IMR-90 (cell line): ENCODE results near the gene GRK5. TPM values are rescaled to one million over a fixed set of nuclear protein-coding genes. Genes with fewer than 3 reads are reported as not detected.

Experiments
- ATAC-seq: fragments of 200-7000 bp; cut with Tn5 transposase; 2 replicates; pipeline ENCODE4 v1.9.1; 2020; ENCODE audit warnings: low read depth, mild to moderate bottlenecking, moderate library complexity
- BruUV-seq: library from RNA; stranded (reverse); fragments of 400-500 nt; replicated peaks from 2 replicates; lab custom pipeline; 2021; lab: Mats Ljungman, UMichigan
- CTCF ChIA-PET: fragments of 300-600 bp; formaldehyde crosslinking; extraction: SDS; loops from one replicate; lab custom pipeline; 2021; ENCODE audit warnings: antibody characterized with exemption; lab: Yijun Ruan, JAX
- POLR2A ChIA-PET: fragments of 300-600 bp; sonication (Branson Sonifier 250); formaldehyde crosslinking; loops from one replicate; lab custom pipeline; 2022; ENCODE audit warnings: antibody characterized with exemption; ENCODE audit not compliant: unreplicated experiment; lab: Charles Lee
- DNase-seq: peaks from one replicate; pipeline ENCODE4 v3.0.0; 2013
- H2AFZ ChIP-seq: replicated peaks from 2 replicates; pipeline ENCODE3; 2013; ENCODE audit warnings: low read length, mild to moderate bottlenecking; ENCODE audit not compliant: poor library complexity
- H2AK5ac ChIP-seq: 2 replicates; pipeline ENCODE4 v1.6.1; 2013; ENCODE audit warnings: low read depth, low read length, inconsistent platforms
- H2AK9ac ChIP-seq: replicated peaks from 2 replicates; pipeline ENCODE3; 2013; ENCODE audit warnings: mild to moderate bottlenecking, low read depth, low read length, moderate library complexity; ENCODE audit not compliant: poor library complexity
- H2BK120ac ChIP-seq: 2 replicates; pipeline ENCODE4 v1.6.1; 2013; ENCODE audit warnings: low read depth, low read length, inconsistent platforms
- H2BK15ac ChIP-seq: 3 replicates; pipeline ENCODE4 v1.6.1; 2013; ENCODE audit warnings: low read depth, low read length, inconsistent platforms
- H2BK20ac ChIP-seq: 2 replicates; pipeline ENCODE4 v1.6.1; 2013; ENCODE audit warnings: low read depth, mild to moderate bottlenecking, inconsistent platforms, low read length, moderate library complexity
- H2BK5ac ChIP-seq: 2 replicates; pipeline ENCODE4 v1.6.1; 2013; ENCODE audit warnings: mild to moderate bottlenecking, low read depth, low read length, inconsistent platforms; ENCODE audit not compliant: poor library complexity, severe bottlenecking
- H3K14ac ChIP-seq: replicated peaks from 2 replicates; pipeline ENCODE4 v1.6.1; 2013; ENCODE audit warnings: low read depth, low read length, inconsistent platforms
- H3K18ac ChIP-seq: 2 replicates; pipeline ENCODE4 v1.6.1; 2013; ENCODE audit warnings: low read depth, low read length, control low read depth
- H3K23ac ChIP-seq: 2 replicates; pipeline ENCODE4 v1.6.1; 2013; ENCODE audit warnings: low read depth, low read length, inconsistent platforms
- H3K27ac ChIP-seq: 2 replicates; pipeline ENCODE4 v1.5.1; 2013; ENCODE audit warnings: mild to moderate bottlenecking, control low read depth, low read length; ENCODE audit not compliant: insufficient read depth
- H3K27me3 ChIP-seq: 2 replicates; pipeline ENCODE4 v1.6.1; 2013; ENCODE audit warnings: low read length; ENCODE audit not compliant: control insufficient read depth, insufficient read depth
- H3K36me3 ChIP-seq: 2 replicates; pipeline ENCODE4 v1.6.1; 2013; ENCODE audit warnings: low read length, mixed read lengths; ENCODE audit not compliant: control insufficient read depth, insufficient read depth
- H3K4ac ChIP-seq: 2 replicates; pipeline ENCODE4 v1.6.1; 2013; ENCODE audit warnings: low read depth, low read length, inconsistent platforms
- H3K4me1 ChIP-seq: 2 replicates; pipeline ENCODE4 v1.6.1; 2013; ENCODE audit warnings: low read length, mixed read lengths; ENCODE audit not compliant: control insufficient read depth, insufficient read depth
- H3K4me2 ChIP-seq: 2 replicates; pipeline ENCODE4 v1.6.1; 2013; ENCODE audit warnings: low read depth, mild to moderate bottlenecking, control low read depth, low read length, moderate library complexity
- H3K4me3 ChIP-seq: 2 replicates; pipeline ENCODE4 v1.5.1; 2013; ENCODE audit warnings: low read depth, mild to moderate bottlenecking, control low read depth, low read length, moderate library complexity; ENCODE audit not compliant: insufficient read depth
- H3K56ac ChIP-seq: 2 replicates; pipeline ENCODE4 v1.6.1; 2013; ENCODE audit warnings: low read length, inconsistent platforms; ENCODE audit not compliant: insufficient read depth; ENCODE audit errors: extremely low read depth
- H3K79me1 ChIP-seq, 2 experiments: 2 replicates each; pipeline ENCODE4 v1.6.1; 2013; ENCODE audit warnings: low read length in 2 of 2, inconsistent platforms in 1 of 2, low read depth in 1 of 2
- H3K9ac ChIP-seq: 2 replicates; pipeline ENCODE4 v1.6.1; 2013; ENCODE audit warnings: low read depth, low read length, control low read depth
- H3K9me1 ChIP-seq: 2 replicates; pipeline ENCODE4 v1.6.1; 2013; ENCODE audit warnings: low read length, inconsistent platforms; ENCODE audit not compliant: insufficient read depth
- H3K9me3 ChIP-seq: 2 replicates; pipeline ENCODE4 v1.6.1; 2013; ENCODE audit warnings: low read length; ENCODE audit not compliant: control insufficient read depth, insufficient read depth
- H4K20me1 ChIP-seq: 2 replicates; pipeline ENCODE4 v1.6.1; 2013; ENCODE audit warnings: low read length, inconsistent platforms; ENCODE audit not compliant: insufficient read depth
- H4K5ac ChIP-seq: 2 replicates; pipeline ENCODE4 v1.6.1; 2013; ENCODE audit warnings: mild to moderate bottlenecking, low read depth, low read length, control low read depth
- H4K8ac ChIP-seq, 2 experiments: 2 replicates each; pipeline ENCODE4 v1.6.1; 2013; ENCODE audit warnings: low read depth in 2 of 2, low read length in 2 of 2, control low read depth in 1 of 2, inconsistent platforms in 1 of 2
- H4K91ac ChIP-seq: 2 replicates; pipeline ENCODE4 v1.6.1; 2013; ENCODE audit warnings: low read depth, low read length, inconsistent platforms; ENCODE audit not compliant: insufficient read depth
- MAFK ChIP-seq: IDR thresholded peaks from 2 replicates; pipeline ENCODE4 v1.6.1; 2012; ENCODE audit warnings: low read depth, low read length, improper control_type of control experiment
- NFE2L2 ChIP-seq: fragments of 150-350 bp; IDR thresholded peaks from 2 replicates; pipeline ENCODE4 v1.6.1; 2016; ENCODE audit warnings: low read depth, mild to moderate bottlenecking, low read length
- POLR2A ChIP-seq: IDR thresholded peaks from 2 replicates; pipeline ENCODE4 v1.6.1; 2012; ENCODE audit warnings: mild to moderate bottlenecking, low read depth, low read length
- RCOR1 ChIP-seq: IDR thresholded peaks from 2 replicates; pipeline ENCODE4 v1.6.1; 2012; ENCODE audit warnings: mild to moderate bottlenecking, low read length, improper control_type of control experiment; ENCODE audit not compliant: insufficient replicate concordance
- WGBS, 2 experiments: methylation state at CpG; one replicate each; pipeline versions ENCODE4 v1.1.5 to v1.1.7; 2013; ENCODE audit warnings: missing lambda C conversion rate in 2 of 2; ENCODE audit not compliant: insufficient read length in 1 of 2; ENCODE audit errors: extremely low coverage in 2 of 2; 5-methylcytosine and 5-hydroxymethylcytosine counted together
- dilution Hi-C: fragments of 300-500 bp; cut with HindIII; formaldehyde crosslinking; loops from one replicate; pipeline ENCODE4 v1.14.3; 2018; ENCODE audit warnings: low sequenced_read_pairs; ENCODE audit not compliant: unreplicated experiment
- in situ Hi-C: fragments of 300-500 bp; cut with MboI; formaldehyde crosslinking; loops from 3 replicates; pipeline ENCODE4 v1.14.3; 2019; ENCODE audit warnings: low sequenced_read_pairs, inconsistent platforms, mixed read lengths
- intact Hi-C: fragments of 100-400 bp; cut with micrococcal nuclease; formaldehyde crosslinking; loops from 2 replicates; pipeline ENCODE4 v1.10.0; 2022
- polyA plus RNA-seq, 3 experiments: library from polyadenylated mRNA; depleted of rRNA; stranded (reverse); fragments of >200 nt; gene quantifications; 2 replicates each; pipeline ENCODE4 v1.2.3, GENCODE V29; 2012; ENCODE audit warnings: low replicate concordance in 1 of 3
- total RNA-seq: library from RNA; depleted of rRNA; stranded (reverse); fragments of >200 nt; gene quantifications from 2 replicates; pipeline ENCODE4 v1.2.3, GENCODE V29; 2012

GRK5 gene
- total and polyA plus RNA-seq, 2 of the 4 experiments (the other 2 are of a cell fraction): 12.9 to 16.3 TPM

DNA sequence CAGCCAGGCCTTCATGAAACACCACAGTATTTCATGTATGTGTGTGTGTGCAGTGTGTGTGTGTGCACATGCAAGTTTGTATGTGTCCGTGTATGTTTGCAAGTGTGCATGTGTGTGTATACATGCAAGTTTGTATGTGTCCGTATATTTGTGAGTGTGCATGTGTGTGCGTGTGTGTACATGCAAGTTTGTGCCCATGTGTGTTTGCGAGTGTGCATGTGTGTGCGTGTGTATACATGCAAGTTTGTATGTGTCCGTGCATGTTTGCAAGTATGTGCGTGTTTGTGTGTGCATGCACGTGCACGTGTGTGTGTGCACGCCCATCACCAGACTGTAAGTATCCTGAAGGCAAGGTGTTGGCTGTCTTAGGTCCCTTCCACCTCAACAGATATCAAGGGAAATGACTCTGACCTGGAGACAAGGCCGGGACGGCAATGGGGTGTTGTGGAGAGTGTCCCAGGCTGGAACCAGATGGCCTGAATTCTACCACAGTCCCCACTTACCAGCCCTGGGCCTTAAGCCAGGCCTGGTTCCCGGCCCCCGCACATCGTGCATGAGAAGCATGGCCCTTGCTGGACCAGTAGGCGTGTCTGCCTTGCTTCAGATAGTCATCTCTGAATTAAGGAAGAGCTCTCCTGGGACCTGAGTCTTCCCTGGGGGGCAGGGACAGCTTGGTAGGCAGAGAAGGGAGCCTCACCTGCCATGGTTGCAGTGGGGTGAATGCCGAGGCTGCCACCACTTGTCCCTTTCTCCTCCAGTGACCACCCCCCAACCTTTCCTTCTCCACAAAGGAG lies 140.0 kb downstream of the GRK5 start:
- no TSS peak for BruUV-seq
- no peak overlapping the region for H4K5ac ChIP-seq
- no peak overlapping the region for H2AFZ ChIP-seq
- intact Hi-C loops (no loop called here), dilution Hi-C loops (no loop called here), in situ Hi-C loops (no loop called here)
- H4K20me1 ChIP-seq: peaks cover 77% of the 10 kb centered on the region
- no peak overlapping the region for H3K4me3 ChIP-seq
- CTCF ChIA-PET: no interaction called here
- H3K9ac ChIP-seq: no peak overlapping the region
- no peak for DNase-seq
- H3K27me3 ChIP-seq: no peaks in the 10 kb centered on the region
- H3K9me3 ChIP-seq: peaks cover 4% of the 10 kb centered on the region; the same call in 1 of the 2 replicates
- TF ChIP-seq NFE2L2 (no peak), POLR2A (no peak), MAFK (no peak), RCOR1 (no peak)
- no peak overlapping the region for H3K4me2 ChIP-seq
- H2AK5ac ChIP-seq: peak overlapping the region; percentile 10; the same call in 1 of the 2 replicates
- H3K27ac ChIP-seq: no peak overlapping the region
- H3K23ac ChIP-seq: no peak overlapping the region
- no peak overlapping the region for H3K14ac ChIP-seq
- no peak overlapping the region for H2BK120ac ChIP-seq
- H3K79me1 ChIP-seq: peaks cover 44 to 85% of the 10 kb centered on the region in 2 experiments
- H2BK5ac ChIP-seq: no peak overlapping the region
- H3K56ac ChIP-seq: no peak overlapping the region
- no peak overlapping the region for H4K91ac ChIP-seq
- H3K4ac ChIP-seq: no peak overlapping the region
- peaks cover 49% of the 10 kb centered on the region for H3K36me3 ChIP-seq
- H3K9me1 ChIP-seq: peaks cover 19% of the 10 kb centered on the region
- POLR2A ChIA-PET: no interaction called here
- H4K8ac ChIP-seq: no peak overlapping the region
- 100% methylated on average over 1 of the region's 17 CpGs; no CpG with 5 or more reads in 1 of the 2 experiments for WGBS, 2 experiments
- peaks cover 30% of the 10 kb centered on the region for H3K4me1 ChIP-seq
- no peak for ATAC-seq
- no peak overlapping the region for H2AK9ac ChIP-seq
- H2BK15ac ChIP-seq: no peak overlapping the region
- no peak overlapping the region for H3K18ac ChIP-seq
- no peak overlapping the region for H2BK20ac ChIP-seq
